Measurements from ENCODE around the gene ACSS3.

The ACSS3 gene

GRCh38 chr12:81222846-81223592 is 145.1 kb downstream of the ACSS3 start:
- DNase-seq (ENCODE audit: low read depth in 2 of 2) = peak; percentile 68 to 74

DNA sequence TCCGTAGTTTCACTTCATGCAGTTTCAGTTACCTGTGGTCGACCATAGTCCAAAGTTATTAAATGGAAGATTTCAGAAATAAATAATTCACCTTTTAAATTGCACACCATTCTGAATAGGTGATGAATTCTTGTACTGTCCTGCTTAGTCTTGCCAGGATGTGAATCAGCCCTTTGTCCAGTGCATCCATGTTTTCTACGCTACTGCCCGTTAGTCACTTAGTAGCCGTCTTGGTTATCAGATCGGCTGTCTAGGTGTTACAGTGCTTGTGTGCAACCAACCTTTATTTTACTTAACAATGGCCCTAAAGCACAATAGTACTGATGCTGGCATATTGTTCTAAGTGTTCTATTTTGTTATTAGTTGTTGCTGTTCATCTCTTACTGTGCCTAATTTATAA is 146.7 kb downstream of the ACSS3 start:
- DNase-seq (ENCODE audit: low read depth in 2 of 2) = no peak

DNA sequence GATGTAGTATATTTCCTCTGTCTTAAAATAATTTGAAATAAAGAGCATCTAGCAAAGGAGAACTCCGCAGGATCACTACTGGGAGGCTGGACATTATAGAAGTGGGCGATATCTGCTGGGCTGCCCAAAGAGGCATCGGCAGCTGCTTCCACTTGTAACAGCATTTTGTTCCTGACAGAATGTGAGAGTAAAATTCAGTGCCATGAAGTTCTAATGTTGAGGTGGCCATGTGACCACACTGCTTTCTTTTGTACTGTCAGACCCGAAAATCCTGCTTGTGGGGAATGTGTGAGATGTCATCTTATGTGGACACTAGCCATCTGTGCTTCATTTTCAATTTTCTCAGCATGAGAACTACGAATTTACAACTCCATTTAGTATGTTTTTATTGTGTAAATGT is 151.9 kb downstream of the ACSS3 start:
- no peak for DNase-seq (ENCODE audit: low read depth in 2 of 2)

GRCh38 chr12:81231574-81232368 is 153.9 kb downstream of the ACSS3 start:
- DNase-seq (ENCODE audit: low read depth in 2 of 2) = no peak

GRCh38 chr12:81245458-81245857 is 167.6 kb downstream of the ACSS3 start:
- DNase-seq (ENCODE audit: low read depth in 2 of 2) = no peak

- no peak for DNase-seq (ENCODE audit: low read depth in 2 of 2)
These were observed 168.2 kb downstream of the ACSS3 start for GRCh38 chr12:81245907-81246570.

- DNase-seq (ENCODE audit: low read depth in 2 of 2) = no peak
These were observed 172.1 kb downstream of the ACSS3 start for GRCh38 chr12:81249976-81250375.

DNA sequence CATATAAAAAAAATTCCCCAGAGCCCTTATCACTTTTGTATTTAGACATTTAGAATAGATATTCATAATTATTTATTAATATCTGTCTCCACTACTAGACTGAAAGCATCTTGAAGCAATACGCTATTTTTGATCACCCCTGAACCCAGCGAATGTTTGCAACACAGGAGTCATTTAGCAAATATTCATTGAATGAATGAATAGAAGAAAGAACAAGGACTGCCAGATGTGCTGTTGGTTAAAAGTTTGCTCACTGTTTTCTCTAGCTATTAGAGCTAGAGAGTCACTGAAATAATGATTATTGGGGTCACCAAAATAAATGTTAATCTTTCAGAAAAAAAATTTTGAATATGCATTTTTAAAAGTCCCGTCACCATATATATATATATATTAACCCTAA is 174.3 kb downstream of the ACSS3 start:
- DNase-seq (ENCODE audit: low read depth in 2 of 2) = peak; percentile 20 to 39

- no peak for DNase-seq (ENCODE audit: low read depth in 2 of 2)
These were observed 175.5 kb downstream of the ACSS3 start for GRCh38 chr12:81253360-81253759.

- no peak for DNase-seq (ENCODE audit: low read depth in 2 of 2)
These were observed 177.6 kb downstream of the ACSS3 start for GRCh38 chr12:81255456-81255855.

DNA sequence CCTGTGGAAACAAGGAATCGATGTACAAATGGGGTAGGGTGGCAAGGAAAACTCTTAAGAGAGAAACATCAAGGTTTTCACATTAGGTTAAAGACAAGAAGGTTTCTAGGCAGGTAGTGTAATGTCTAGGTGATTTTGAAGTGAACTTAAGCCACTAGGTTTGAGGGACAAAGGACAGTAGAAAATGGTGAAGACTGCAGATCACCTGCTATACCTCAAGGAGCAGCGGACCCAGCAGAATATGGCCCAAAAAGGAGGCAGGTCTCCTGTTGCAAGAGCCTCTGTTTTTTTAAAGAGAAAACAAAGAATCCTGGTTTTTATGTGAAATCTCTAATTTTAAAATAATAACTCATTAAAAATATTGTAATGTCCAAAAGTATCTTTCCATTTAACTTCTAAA is 178.1 kb downstream of the ACSS3 start:
- DNase-seq (ENCODE audit: low read depth in 2 of 2) = no peak

- peak; percentile 36 to 48 for DNase-seq (ENCODE audit: low read depth in 2 of 2)
These were observed 180.2 kb downstream of the ACSS3 start for GRCh38 chr12:81257947-81258551.

DNA sequence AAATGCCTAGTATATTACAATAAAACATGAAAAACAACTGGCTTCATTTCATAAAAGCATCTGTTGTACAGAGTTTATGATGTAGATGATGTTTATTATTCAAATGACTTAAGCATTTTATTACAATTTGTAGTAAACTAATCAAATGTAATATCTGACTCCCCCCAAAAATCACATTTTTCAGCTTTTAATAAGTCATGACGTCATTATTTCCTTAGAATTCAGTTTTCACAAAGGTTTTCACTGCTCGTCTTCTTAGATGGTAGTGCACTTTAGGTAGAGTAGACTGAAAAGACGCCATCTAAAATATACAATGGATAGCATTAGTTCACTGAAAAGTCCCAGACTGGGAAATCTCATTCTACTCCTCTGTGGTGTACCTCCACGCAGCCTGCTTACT is 181.5 kb downstream of the ACSS3 start:
- DNase-seq (ENCODE audit: low read depth in 2 of 2) = no peak

DNA sequence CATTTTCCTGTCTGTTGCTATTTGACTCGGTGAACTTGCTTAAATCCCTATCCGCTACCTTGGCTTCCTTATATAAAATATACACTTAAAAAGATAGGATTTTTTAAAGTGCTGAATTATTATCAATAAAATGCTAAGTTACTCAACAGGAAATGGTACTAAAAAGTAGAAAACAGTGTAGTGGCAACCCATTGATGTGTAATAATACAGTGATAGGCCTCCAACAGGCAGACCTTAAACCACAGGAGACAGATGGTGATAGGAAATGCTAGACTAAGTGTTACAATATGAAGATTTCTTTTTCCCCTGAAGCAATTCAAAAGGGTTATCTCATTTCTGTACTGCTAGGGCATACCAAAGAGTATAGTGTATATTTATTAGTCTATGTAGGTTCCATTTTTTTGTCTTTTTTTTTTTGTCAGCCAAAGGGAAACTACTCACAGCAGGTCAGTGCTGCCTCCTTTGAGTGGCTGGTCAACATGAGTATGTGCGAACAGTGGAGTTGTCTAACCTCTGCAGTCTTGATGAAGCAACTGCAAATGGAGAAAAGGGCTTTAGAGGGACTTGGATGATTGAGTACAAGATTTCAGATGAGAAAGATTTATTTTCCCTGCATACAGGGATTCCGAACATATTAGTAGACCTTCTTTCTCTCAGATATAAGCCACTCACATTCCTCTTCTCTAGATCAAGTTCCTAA is 183.8 kb downstream of the ACSS3 start:
- DNase-seq (ENCODE audit: low read depth in 2 of 2) = no peak

GRCh38 chr12:81263072-81263471 is 185.2 kb downstream of the ACSS3 start:
- DNase-seq (ENCODE audit: low read depth in 2 of 2) = no peak

- no peak for DNase-seq (ENCODE audit: low read depth in 2 of 2)
These were observed 192.5 kb downstream of the ACSS3 start for GRCh38 chr12:81270385-81270784.

- DNase-seq (ENCODE audit: low read depth in 2 of 2) = no peak
These were observed 197.0 kb downstream of the ACSS3 start for GRCh38 chr12:81274637-81275529.

GRCh38 chr12:81284137-81284536 is 206.3 kb downstream of the ACSS3 start:
- no peak for DNase-seq (ENCODE audit: low read depth in 2 of 2)

GRCh38 chr12:81288651-81289050 is 210.8 kb downstream of the ACSS3 start:
- DNase-seq (ENCODE audit: low read depth in 2 of 2) = no peak

DNA sequence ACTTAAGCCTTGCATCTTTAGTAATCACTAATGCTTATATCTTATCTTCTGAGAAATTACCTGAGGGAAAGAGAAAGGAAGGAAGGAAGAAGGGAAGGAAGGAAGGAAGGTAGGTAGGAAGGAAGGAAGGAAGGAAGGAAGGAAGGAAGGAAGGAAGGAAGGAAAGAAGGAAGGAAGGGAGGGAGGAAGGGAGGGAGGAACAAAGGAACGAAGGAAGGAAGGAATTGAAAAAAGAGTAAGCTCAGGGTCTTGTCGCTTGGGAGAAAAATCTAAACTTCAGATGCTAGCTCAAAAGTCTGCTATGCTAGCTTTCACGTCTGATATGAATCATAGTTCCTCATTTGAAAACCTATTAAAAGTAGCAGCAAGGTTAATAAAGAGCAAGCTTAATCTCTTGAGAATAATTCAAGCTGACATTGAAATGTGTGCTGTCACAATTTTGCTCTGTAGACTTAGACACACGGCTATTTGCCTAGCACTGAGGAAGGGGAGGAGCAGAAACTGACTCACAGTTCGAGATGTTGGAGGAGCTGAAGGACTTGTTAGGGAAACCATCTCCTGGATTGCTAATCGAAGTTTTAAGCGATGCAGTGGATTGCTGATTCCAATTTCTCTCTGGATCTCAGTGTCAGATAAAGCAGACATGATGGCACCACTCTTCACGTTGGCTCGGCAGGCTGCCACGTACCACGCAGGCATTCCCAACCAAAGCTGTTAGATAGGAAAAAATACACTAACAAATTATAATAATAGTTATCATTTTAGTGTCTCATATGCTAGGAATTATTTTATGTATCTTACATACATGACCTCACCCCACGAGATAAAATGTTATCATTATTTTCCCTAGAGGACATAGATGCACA is 216.7 kb downstream of the ACSS3 start:
- DNase-seq (ENCODE audit: low read depth in 2 of 2) = peak; percentile 15 to 21
